GDM1 (cell line): ENCODE results near the gene CROCC.
A peak's percentile ranks its signal among the peaks of the same experiment; 100 is the strongest.

Experiments used
- DNase-seq: peaks from one replicate; lab custom pipeline; 2025; lab: John Stamatoyannopoulos, UW

The CROCC gene

GRCh38 chr1:16984717-16985116 is 63.0 kb downstream of the CROCC start:
- no peak for DNase-seq

GRCh38 chr1:16986113-16986512 is 64.4 kb downstream of the CROCC start:
- no peak for DNase-seq

DNA sequence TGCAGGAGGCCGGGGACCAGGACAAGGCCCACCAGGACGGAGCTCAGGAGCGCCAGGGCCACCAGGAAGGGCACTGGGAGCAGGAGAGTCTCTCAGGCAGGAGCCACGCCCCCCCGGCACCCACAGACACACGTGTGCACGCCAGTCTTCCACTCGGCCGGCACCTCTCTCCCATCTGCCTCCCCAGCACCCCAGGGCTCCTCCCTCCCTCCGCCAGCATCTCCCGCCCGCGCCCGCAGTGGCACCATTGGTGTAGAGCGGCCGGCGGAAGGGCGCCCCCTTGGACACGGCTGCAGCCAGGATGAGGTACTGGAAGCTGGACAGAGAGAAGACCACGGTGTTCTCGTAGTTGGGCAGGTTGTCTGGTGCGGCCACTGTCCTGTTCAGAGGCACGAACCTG is 64.8 kb downstream of the CROCC start:
- DNase-seq, result no peak

DNA sequence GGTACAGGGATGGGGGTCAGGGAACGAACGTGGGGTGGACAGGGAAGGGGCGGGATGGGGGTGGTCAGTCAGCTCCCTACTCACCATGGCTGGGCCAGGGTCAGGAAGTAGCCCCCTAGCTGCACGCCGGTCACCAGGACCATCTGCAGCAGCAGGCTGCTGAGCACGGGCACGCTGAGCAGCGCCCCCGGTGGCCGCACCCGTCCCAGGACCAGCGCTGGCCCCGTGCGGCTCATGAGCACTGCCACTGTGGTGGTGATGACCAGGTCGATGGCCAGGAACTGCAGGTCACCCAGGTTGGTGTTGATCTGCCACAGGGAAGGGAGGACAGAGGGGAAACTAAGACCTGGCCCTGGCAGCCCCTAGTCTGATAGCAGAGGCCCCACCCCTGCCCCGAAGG is 65.2 kb downstream of the CROCC start:
- DNase-seq, result no peak

- DNase-seq, result no peak
Observed at GRCh38 chr1:16988210-16988609, 66.5 kb downstream of the CROCC start.

GRCh38 chr1:16989676-16990391 is 68.1 kb downstream of the CROCC start:
- DNase-seq, result no peak

DNA sequence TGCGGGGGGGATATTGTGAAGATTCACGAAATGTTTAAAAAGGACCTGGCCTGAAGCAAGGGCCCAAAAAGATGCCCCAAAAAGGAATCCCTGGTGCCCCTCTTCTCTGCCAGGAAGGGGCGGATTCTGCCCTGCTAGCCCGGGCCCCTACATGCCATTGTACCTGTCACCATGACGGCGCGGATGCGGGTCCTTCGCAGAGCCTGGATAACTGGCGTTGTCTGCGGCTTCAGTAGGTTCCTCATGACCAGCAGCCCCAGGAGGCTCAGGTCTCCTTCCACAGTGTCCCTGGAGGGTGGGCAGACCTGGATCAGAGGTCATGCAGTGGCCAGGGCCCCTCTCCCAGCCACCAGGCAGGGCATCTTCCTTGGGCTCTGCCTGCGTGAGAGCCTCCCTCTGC is 69.8 kb downstream of the CROCC start:
- DNase-seq, result no peak

GRCh38 chr1:16992102-16992501 is 70.4 kb downstream of the CROCC start:
- no peak for DNase-seq

- no peak for DNase-seq
Observed at GRCh38 chr1:16992675-16993074, 70.9 kb downstream of the CROCC start.

- DNase-seq, result no peak
Observed at GRCh38 chr1:16993521-16994038, 71.8 kb downstream of the CROCC start.

GRCh38 chr1:16996845-16997244 is 75.1 kb downstream of the CROCC start:
- DNase-seq, result no peak

DNA sequence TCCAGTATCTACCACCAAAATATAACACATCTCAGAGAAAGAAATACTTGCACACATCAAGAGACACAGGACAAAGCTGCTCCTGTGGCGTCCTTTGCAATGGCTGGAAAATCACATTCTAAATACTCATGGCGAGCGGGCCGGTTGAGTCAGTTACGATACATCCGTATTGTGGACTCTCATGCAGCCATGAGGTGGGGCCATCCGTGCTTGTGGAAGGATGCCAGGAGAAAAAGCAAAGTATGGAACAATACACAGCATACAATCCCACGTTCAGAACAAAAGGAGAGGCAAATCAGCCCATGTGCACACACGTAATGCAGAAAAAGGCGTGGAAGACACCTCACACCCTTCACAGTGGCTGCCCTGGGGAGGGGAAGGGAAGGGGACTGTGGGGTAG is 76.9 kb downstream of the CROCC start:
- no peak for DNase-seq

GRCh38 chr1:16999863-17000262 is 78.1 kb downstream of the CROCC start:
- DNase-seq, result no peak

GRCh38 chr1:17001760-17002523 is 80.2 kb downstream of the CROCC start:
- no peak for DNase-seq

- no peak for DNase-seq
Observed at GRCh38 chr1:17002524-17002902, 80.8 kb downstream of the CROCC start.

DNA sequence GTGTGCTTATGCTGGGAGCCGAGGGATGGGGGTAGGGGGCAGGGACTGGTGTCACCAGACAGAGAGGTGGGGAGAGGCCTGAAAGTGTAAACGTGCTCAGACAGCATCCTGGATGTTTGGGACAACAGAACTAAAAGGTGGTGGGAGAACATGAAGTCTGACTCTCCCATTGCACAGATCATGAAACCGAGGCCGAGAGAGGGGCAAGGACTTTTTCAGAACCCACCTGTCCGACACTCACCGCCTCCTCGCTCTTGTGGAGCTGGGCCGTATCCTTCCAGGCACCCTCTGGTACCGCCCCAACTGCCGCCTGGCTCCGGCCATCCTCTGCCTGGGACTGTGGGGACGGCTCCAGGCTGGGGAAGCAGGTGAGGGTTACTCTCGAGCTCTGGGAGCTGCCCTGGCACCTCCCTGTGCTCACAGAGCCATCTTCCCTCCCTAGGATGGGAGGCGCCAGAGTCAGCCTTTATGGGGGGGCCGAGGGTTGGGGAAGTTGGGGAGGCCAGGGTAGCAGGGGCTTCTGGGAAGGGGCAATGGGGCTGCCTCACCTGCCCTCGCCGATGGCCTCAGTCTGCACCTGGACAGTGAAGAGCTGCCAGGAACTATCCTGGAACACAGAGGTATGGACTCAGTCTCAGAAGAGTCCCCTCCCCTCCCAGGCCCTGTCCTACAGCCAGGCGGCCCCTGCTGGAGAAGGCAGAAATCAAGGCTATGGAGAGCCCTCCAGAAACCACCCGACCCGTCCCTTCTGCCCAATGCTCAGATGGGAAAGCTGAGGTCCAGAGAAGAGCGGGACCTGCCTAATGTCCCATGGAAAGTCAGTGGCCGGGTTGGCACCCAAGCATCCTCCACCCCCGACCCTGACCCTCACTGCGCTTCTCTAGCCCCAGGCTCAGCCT is 83.0 kb downstream of the CROCC start:
- no peak for DNase-seq

DNA sequence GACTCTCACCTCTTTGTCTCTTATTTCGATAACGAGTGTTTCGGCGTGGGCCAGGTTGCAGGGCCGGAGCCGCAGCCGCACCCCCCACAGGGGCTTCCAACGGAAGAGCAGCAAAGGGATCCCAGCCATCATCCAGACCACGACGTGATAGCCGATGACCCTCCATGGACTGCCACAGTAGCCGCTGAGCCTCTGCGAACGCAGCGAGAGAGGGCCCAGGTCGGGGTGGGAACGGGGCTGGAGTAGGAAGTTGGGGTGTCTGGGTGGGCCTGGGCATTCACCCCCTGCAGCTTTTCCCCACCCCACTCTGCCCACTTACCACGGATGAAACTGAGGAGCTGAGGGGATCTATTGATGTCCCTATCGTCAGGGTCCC is 83.6 kb downstream of the CROCC start:
- no peak for DNase-seq

DNA sequence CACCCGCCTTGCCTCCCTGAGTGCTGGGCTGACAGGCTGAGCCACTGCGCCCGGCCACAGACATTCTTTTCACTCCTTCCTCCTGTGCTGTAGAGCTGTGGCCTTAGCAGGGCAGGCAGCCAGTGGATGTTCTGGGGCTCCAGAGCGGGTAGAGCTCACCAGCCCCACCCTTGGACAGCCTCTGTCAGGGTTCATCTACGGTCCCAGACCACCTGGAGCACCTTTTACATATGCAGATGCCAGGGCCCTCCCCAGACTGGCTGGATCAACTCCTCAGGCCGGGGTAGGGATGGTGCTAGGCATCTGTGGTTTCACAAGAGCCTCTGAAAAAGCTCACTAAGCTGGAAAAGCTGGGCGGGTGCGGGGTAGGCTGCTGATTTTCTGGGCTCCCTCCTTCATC is 85.4 kb downstream of the CROCC start:
- no peak for DNase-seq

GRCh38 chr1:17008208-17008855 is 86.6 kb downstream of the CROCC start:
- no peak for DNase-seq

DNA sequence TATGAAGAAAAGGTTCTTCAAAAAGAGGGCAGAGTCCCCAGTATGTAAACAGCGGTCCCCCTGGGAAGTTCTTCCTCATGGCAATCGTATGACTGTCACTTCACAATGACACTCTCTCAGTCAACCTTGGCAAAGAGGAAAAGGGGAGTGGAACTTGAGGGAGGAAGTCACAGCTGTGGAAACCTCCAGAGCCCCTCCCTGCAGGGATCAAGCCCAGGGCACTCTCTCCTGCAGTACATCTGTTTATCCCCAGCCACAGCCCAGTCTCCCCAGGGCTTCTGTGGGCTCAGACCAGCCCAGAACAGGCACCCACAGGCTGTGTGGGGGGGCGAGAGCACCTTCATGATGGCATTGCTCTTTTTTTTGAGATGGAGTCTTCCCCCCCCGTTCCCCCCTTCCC is 88.0 kb downstream of the CROCC start:
- peak; percentile 69 for DNase-seq

GRCh38 chr1:17011092-17011438 is 89.3 kb downstream of the CROCC start:
- no peak for DNase-seq
